COLO829 (cell line): ENCODE results near the gene KDM4D.
A peak's percentile ranks its signal among the peaks of the same experiment; 100 is the strongest.
"Not testable (repeated sequence)": the region's sequence is repeated elsewhere in the genome, so short reads cannot be mapped to it uniquely, and the experiment has no call there.

Experiments used
- DNase-seq: peaks from one replicate; pipeline ENCODE4 v3.0.0; 2012; ENCODE audit warnings: low spot score

The KDM4D gene

GRCh38 chr11:94958121-94958696 lies 15.3 kb upstream of the KDM4D start:
- peak; percentile 31 for DNase-seq

- no peak for DNase-seq
Measured at GRCh38 chr11:94959179-94959578, 14.3 kb upstream of the KDM4D start.

GRCh38 chr11:94960488-94960887 lies 13.0 kb upstream of the KDM4D start:
- DNase-seq = no peak

GRCh38 chr11:94961255-94961654 lies 12.3 kb upstream of the KDM4D start:
- no peak for DNase-seq

GRCh38 chr11:94964934-94965333 lies 8.6 kb upstream of the KDM4D start:
- DNase-seq = no peak

GRCh38 chr11:94968334-94968958 lies 5.1 kb upstream of the KDM4D start:
- DNase-seq = peak; percentile 37

- DNase-seq = no peak
Measured at GRCh38 chr11:94972700-94973098, 810 bp upstream of the KDM4D start.

GRCh38 chr11:94974178-94974577 lies 669 bp downstream of the KDM4D start:
- no peak for DNase-seq

- DNase-seq = no peak
Measured at GRCh38 chr11:94975599-94975998, 2.1 kb downstream of the KDM4D start.

- no peak for DNase-seq
Measured at GRCh38 chr11:94987378-94987777, 13.9 kb downstream of the KDM4D start.

GRCh38 chr11:94988748-94989147 lies 15.2 kb downstream of the KDM4D start:
- DNase-seq = no peak

GRCh38 chr11:94993400-94993943 lies 20.0 kb downstream of the KDM4D start:
- DNase-seq = no peak

GRCh38 chr11:94997437-94997836 lies 23.9 kb downstream of the KDM4D start:
- no peak for DNase-seq

- no peak for DNase-seq
Measured at GRCh38 chr11:94998285-94998684, 24.8 kb downstream of the KDM4D start.

GRCh38 chr11:95003716-95004115 lies 30.2 kb downstream of the KDM4D start:
- no peak for DNase-seq

GRCh38 chr11:95005642-95006041 lies 32.1 kb downstream of the KDM4D start:
- no peak for DNase-seq

GRCh38 chr11:95011376-95011775 lies 37.9 kb downstream of the KDM4D start:
- no peak for DNase-seq

- no peak for DNase-seq
Measured at GRCh38 chr11:95014184-95014821, 40.8 kb downstream of the KDM4D start.

GRCh38 chr11:95016139-95016538 lies 42.6 kb downstream of the KDM4D start:
- DNase-seq = no peak

- DNase-seq = not testable (repeated sequence)
Measured at GRCh38 chr11:95021468-95021867, 48.0 kb downstream of the KDM4D start.

- DNase-seq = no peak
Measured at GRCh38 chr11:95024958-95025357, 51.4 kb downstream of the KDM4D start, which contains the start of gene KDM4E. KDM4E (plus strand) TSS chr11:95025258; CDS start chr11:95025558, 300 bp downstream.

GRCh38 chr11:95025594-95025993 lies 52.1 kb downstream of the KDM4D start:
- not testable (repeated sequence) for DNase-seq

GRCh38 chr11:95028357-95028756 lies 54.8 kb downstream of the KDM4D start:
- DNase-seq = no peak
